Measurements from ENCODE around the gene TMEM53. TPM values are rescaled to one million over a fixed set of nuclear protein-coding genes. Genes with fewer than 3 reads are reported as not detected.

Gene TMEM53
- total RNA-seq, 4 donors from 2014 or later, result 7.6 to 14.0 (median 10.3) TPM

- no peak for DNase-seq (ENCODE audit: low spot score)
- TF ChIP-seq CTCF (IDR thresholded peaks at IDR 0.05), result no peak
- ATAC-seq (ENCODE audit: low FRiP score), result no peak
Measured at GRCh38 chr1:44689447-44689765, 15.1 kb upstream of the TMEM53 start.

GRCh38 chr1:44688760-44689446, 14.6 kb upstream of the TMEM53 start:
- DNase-seq (ENCODE audit: low spot score) (no peak), ATAC-seq (ENCODE audit: low FRiP score) (no peak)
- TF ChIP-seq CTCF (IDR thresholded peaks at IDR 0.05), result no peak

GRCh38 chr1:44685881-44686280, 11.6 kb upstream of the TMEM53 start:
- ATAC-seq (ENCODE audit: low FRiP score), result no peak
- TF ChIP-seq CTCF (IDR thresholded peaks at IDR 0.05), result no peak
- DNase-seq (ENCODE audit: low spot score), result no peak

- DNase-seq (ENCODE audit: low spot score), result no peak
- no peak for ATAC-seq (ENCODE audit: low FRiP score)
- no peak for TF ChIP-seq CTCF (IDR thresholded peaks at IDR 0.05)
Measured at GRCh38 chr1:44685218-44685617, 10.9 kb upstream of the TMEM53 start.

GRCh38 chr1:44684525-44684924, 10.2 kb upstream of the TMEM53 start:
- DNase-seq (ENCODE audit: low spot score), result no peak
- TF ChIP-seq CTCF (IDR thresholded peaks at IDR 0.05), result no peak
- ATAC-seq (ENCODE audit: low FRiP score), result no peak

- no peak for ATAC-seq (ENCODE audit: low FRiP score)
- no peak for DNase-seq (ENCODE audit: low spot score)
- no peak for TF ChIP-seq CTCF (IDR thresholded peaks at IDR 0.05)
Measured at GRCh38 chr1:44682883-44683265, 8.6 kb upstream of the TMEM53 start.
